Tibial nerve (tissue), 4 donors: Measurements from ENCODE around the gene MMP27.

Source experiments
- CTCF ChIP-seq, 5 experiments: fragments of 200-600 bp in 3 of 5; fragments of 450-650 bp in 2 of 5; sonication (generic) in 3 of 5; IDR thresholded peaks; one replicate each; pipeline ENCODE4 v1.5.1; 2016 to 2019; ENCODE audit warnings: antibody characterized with exemption in 5 of 5, mild to moderate bottlenecking in 3 of 5, moderate library complexity in 2 of 5
- EP300 ChIP-seq, 2 donors: sonication (generic); formaldehyde crosslinking; IDR thresholded peaks; one replicate each; pipeline ENCODE4 v1.6.1; 2017; ENCODE audit warnings: antibody characterized with exemption in 2 of 2, mild to moderate bottlenecking in 1 of 2
- POLR2A ChIP-seq, 2 donors: fragments of 450-650 bp; IDR thresholded peaks; one replicate each; pipeline ENCODE4 v1.6.1; 2017; ENCODE audit warnings: antibody characterized with exemption in 2 of 2, mild to moderate bottlenecking in 2 of 2, moderate library complexity in 2 of 2

GRCh38 chr11:102724904-102725500, 19.4 kb upstream of the MMP27 start, which contains the start of gene MMP8:
- no peak for TF ChIP-seq POLR2A (IDR thresholded peaks at IDR 0.05)
- no peak for TF ChIP-seq CTCF (IDR thresholded peaks at IDR 0.05)
- no peak for TF ChIP-seq EP300 (IDR thresholded peaks at IDR 0.05)
